PC-3 (cell line): ENCODE data around the gene ENTPD5.

Experiments used
- CTCF ChIP-seq: fragments of 300-600 bp; sonication (generic); conservative IDR thresholded peaks from 2 replicates; pipeline ENCODE4 v1.5.1; 2017; ENCODE audit warnings: antibody characterized with exemption, low read depth, mild to moderate bottlenecking, low read length
- EZH2 ChIP-seq: fragments of 300-600 bp; sonication (generic); IDR thresholded peaks from one replicate; pipeline ENCODE4 v1.6.1; 2017; ENCODE audit warnings: antibody characterized with exemption, mild to moderate bottlenecking, low read length; ENCODE audit not compliant: unreplicated experiment
- EZH2phosphoT487 ChIP-seq: fragments of 300-600 bp; sonication (generic); IDR thresholded peaks from 2 replicates; pipeline ENCODE4 v1.6.1; 2018; ENCODE audit warnings: mild to moderate bottlenecking, antibody characterized with exemption, low read length, borderline replicate concordance

- TF ChIP-seq EZH2phosphoT487, result no peak
- TF ChIP-seq CTCF, result no peak
- TF ChIP-seq EZH2, result no peak
Measured at GRCh38 chr14:74019408-74020137, 485 bp upstream of the ENTPD5 start.
